8988T (cell line): ENCODE measurements around the gene PRR18.
"Not testable (repeated sequence)": the region's sequence is repeated elsewhere in the genome, so short reads cannot be mapped to it uniquely, and the experiment has no call there.

ENCODE experiments used
- DNase-seq: peaks from one replicate; pipeline ENCODE4 v3.0.0; 2011

PRR18 gene, protein sequence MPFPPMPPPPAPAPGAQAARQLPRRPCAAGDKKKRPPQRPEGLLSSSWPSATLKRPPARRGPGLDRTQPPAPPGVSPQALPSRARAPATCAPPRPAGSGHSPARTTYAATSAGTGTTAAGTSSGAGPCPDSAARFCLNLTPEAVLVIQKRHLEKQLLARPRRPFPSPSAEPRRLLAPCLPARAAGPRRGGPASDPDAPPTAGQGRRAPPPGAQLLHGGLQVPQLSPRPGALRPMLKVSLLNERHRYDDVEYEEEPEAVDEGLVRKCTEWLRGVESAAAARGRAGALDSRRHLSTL

DNA sequence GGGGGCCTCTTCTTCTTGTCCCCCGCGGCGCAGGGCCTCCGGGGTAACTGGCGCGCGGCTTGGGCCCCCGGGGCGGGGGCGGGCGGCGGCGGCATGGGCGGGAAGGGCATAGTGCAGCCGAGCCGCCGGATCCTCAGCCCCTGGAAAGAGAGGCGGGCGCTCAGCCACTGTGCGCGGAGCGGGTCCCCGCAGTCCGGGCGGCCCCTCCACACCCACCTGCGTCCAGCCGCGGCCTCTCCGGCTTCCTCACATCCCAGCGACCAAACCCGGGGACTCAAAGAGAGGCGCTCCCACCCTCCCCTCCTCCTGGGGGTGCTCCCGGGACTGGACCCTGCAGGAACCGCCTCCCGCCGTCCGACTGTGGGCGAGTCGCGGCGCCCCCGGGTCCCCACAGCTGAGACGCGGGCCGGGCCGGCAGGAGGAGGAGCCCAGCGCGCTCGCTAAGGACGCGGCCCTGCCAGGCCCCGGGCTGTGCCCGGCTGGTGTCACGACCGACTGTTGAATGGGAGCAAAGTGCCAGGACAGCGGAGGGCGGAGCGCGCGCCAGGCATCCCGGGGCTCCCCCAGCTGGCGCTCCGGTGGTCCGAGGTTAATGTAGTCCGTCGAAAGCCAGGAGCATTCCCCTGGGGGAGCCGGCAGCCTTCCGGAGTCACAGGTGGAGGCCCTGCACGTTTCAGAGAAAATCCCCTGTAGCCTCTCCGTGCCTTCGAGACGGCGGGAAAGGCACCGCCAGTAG, at the start of gene PRR18:
PRR18 (minus strand) TSS at position 360 of the 736 bp plus-strand sequence; CDS start at position 110, 250 bp downstream.
- no peak for DNase-seq

DNA sequence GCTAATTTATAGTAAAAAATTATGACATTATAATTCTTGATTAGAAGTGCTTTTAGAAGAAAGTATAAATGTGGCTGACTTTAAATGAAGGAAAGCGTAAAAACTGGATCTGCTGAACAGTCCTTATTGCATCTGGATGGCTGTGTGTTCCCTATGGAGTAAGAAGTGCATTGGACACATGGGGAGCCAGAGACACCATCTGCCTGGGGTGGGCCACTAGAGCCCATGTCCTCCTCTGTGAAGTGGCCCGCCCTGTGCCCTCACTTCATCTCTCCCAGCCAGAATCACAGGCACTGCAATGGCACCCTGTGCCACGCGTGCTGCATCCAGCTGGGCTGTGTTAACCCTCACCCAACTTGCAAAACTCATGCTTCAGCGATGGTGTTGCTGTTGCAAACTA, 47.4 kb upstream of the PRR18 start:
- no peak for DNase-seq

DNA sequence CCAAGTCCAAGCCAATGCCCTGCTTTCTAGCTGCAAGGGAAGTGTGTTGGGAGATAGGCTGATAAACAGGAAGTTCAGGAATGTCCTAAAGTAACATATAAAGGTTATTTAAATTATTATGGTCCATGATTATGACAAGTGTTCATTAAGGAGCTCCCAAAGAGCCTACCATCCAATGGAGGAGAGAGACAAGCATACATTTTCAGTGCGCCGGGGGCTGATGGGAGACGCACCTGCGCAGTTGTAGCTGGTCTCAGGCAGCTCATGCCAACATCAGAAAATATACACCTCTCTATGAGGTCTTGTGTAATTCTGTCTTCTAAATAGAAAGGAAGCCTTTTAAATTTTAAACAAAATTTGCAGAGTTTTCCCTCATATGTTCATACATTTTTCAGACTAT, 46.8 kb upstream of the PRR18 start:
- no peak for DNase-seq

DNA sequence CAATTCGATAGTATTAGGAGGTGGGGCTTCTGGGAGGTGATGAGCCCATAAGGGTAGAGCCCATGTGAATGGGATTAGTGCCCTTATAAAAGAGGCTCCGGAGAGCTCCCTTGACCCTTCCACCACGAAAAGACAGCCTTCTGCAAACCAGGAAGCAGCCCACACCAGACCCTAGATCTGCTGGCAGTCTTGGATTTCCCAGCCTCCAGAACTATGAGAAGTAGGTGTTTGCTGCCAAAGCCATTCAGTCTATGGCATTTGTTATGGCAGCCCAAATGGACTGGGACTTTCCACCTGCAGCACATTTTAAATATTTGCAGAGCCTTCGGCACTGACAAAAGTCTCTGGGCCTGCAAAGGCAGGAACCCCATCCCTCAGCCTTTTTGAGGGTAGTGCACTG, 46.0 kb upstream of the PRR18 start:
- DNase-seq, result no peak

GRCh38 chr6:166353507-166353906, 45.3 kb upstream of the PRR18 start:
- no peak for DNase-seq

GRCh38 chr6:166352923-166353322, 44.7 kb upstream of the PRR18 start:
- no peak for DNase-seq

DNA sequence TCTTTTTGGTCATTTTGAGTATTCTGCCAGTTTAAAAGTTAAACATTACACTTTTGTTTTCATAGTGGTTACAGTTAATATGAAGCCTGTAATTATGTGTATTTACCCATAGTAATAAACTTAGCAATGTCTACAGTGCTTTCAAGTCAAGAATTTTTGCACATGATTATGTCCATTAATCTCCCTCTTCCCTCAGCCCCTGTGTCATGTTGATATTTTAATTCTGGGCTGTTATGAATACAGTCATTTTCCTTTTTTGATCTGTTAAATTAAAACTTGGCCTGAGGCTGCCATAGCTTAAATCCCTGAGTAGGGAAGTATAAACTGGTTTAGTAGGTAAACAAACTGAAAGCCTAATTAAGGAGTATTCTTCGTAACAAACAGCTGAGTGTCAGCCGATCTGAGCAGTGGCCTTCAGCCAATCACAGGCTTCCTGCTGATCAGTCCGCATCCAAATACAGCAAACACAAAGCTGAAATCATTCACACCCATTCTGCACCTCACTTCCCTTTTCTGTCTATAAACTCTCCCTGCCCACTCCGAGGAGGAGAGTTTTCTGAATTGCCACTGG, 43.6 kb upstream of the PRR18 start:
- DNase-seq, result no peak

DNA sequence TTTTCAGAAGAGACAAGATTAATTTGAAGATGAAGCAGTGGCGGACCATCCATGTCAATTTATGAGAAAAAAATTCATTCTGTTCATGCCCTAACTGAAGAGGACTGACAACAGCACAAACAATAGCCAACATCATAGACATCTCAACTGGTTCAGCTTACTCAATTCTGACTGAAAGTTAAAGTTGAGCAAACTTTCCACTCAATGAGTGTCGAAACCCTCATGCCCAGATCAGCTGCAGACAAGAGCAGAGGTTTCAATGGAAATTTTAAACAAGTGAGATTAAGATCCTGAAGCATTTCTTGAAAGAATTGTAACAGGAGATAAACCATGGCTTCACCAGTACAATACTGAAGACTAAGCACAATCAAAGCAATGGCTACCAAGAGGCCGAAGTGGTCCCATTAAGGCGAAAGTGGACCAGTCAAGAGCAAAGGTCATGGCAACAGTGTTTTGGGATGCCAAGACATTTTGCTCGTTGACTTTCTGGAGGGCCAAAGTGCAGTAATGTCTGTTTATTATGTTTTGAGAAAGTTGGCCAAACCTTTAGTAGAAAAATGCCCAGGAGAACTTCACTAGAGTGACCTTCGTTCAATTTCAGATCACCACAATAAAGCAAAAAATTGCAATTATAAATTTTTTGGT, 40.2 kb upstream of the PRR18 start:
- DNase-seq, result no peak

DNA sequence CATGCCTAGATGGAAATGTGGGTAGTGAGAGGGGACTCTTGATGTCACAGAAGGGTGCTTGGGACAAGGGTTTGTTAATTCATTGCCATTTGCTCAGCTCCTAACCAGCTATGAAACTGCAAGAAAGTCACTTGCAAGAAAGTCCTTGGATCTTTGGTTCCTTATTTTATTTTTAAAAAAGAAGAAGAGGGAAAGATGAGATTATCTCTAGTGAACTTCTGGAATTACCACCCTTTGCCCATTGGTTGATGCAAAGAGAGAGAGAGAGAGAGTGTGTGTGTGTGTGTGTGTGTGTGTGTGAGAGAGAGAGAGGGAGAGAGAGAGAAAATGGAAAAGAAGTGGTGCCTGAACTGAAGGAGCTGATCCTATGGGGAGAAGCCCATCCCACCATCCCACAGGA, 38.8 kb upstream of the PRR18 start:
- DNase-seq, result no peak

DNA sequence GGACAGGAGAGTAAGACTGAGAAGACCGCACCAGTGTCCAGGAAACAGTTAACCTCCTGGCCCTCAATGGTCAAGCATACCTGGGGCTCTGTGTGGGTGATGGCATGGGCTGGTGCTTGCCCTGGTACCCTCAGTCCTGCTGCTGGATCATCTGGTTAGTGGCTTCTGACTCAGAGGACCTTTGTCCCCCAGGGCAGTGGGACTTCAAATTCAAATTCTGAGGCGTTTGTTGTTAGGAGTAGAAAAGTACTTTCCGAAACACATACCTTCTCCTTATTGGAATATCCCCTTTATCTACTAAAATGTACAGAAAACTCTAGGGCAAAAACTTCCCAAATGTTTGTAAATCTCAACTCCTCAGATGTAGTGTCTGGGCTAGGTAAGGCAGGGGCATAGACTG, 38.3 kb upstream of the PRR18 start:
- DNase-seq, result no peak

DNA sequence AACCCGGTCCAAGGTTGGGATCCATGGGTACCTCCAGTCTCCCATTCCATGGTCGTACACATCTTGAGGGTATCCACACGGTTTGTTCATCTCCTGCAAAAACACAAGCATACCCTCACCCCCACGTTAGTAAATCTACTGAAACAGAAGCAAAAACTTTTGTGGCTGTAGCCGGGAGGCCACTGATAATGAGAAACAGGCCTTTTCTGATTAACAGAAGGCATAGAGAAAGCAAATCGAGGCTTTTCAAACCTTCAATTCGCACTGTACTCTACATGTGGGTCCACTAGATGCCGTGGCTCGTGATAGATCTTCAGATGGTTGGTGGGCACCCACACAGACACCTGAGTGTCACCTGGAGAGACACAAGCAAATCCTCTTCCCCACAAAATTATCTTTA, 37.5 kb upstream of the PRR18 start:
- DNase-seq, result not testable (repeated sequence)

DNA sequence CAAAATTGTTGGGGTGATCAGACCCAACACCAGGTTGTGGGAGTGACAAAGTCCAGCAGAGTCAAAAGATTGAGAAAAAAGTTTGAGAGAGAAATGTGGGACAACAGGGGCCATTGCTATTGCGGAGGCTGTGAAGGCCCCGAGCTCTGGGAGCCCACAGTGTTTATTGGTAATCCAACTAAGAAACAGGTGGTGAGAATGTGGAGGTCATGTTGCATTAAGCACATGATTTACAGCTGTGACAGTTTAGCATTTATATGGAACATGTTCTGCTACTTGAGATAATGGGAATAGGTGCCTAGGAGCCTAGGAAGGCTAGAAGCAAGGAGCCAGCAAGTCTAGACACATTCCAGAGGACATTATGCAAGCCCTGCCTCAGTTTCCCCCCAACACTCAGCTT, 36.7 kb upstream of the PRR18 start:
- DNase-seq, result not testable (repeated sequence)

GRCh38 chr6:166344240-166344639, 36.0 kb upstream of the PRR18 start:
- no peak for DNase-seq

DNA sequence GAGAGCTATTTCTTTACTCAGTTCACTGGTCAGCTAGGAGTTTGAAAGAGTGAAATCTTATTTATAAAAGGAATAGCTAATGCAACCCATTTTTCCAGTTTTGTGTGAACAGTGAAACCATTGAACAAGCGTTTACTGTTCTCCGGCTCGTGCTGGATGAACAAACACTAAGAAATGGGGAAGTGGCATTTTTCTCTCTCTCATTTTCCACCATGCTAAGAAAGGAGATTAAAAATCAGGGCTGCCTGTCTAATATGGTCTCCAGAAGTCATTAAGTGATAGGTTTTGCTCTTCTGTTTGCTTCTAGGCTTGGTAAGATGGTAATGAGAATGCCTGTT, 34.9 kb upstream of the PRR18 start:
- DNase-seq, result no peak

- DNase-seq, result peak; percentile 87
Observed at GRCh38 chr6:166342349-166343149, 34.4 kb upstream of the PRR18 start, which contains the start of gene SFT2D1. TSS of gene SFT2D1 (minus strand) at chr6:166342545. CDS start at chr6:166342481, 64 bp downstream.

DNA sequence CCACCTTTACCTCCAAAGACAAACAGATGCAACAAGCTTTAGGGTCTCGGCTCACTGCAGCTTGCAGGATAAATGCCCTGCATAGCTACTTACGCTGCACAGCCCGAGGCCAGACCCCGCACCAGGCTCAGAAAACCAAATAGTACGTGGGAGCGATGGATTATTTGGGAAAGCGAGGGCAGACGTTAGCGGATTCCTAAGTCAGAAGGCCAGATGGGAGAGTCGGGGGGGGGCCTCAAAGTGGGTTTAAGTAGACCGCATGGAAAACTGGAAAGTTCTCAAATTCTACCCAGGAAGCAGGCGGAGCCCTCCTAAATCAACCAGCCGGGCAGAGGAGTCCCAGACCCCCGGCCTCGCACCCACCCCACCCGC, 33.8 kb upstream of the PRR18 start:
- no peak for DNase-seq

GRCh38 chr6:166341464-166341863, 33.3 kb upstream of the PRR18 start:
- no peak for DNase-seq

GRCh38 chr6:166338854-166339253, 30.7 kb upstream of the PRR18 start:
- no peak for DNase-seq

DNA sequence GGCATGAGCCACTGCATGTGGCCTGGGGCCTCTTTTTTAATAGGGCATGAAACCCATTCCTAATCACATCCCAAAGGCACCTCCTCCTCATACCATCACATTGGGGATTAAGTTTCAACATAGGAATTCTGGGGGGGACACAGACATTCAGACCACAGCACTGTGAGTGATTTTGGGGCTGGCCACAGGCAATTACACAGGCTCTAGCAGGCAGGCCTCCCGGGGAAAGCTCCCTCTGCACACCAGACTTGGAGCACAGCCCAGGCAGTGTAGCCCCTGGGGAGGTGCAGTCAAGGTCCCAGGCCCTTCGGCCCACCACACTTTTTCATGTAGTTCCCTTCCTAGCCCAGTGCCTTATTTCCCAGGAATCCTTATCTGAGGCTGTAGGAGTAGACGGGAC, 28.7 kb upstream of the PRR18 start:
- DNase-seq, result no peak

DNA sequence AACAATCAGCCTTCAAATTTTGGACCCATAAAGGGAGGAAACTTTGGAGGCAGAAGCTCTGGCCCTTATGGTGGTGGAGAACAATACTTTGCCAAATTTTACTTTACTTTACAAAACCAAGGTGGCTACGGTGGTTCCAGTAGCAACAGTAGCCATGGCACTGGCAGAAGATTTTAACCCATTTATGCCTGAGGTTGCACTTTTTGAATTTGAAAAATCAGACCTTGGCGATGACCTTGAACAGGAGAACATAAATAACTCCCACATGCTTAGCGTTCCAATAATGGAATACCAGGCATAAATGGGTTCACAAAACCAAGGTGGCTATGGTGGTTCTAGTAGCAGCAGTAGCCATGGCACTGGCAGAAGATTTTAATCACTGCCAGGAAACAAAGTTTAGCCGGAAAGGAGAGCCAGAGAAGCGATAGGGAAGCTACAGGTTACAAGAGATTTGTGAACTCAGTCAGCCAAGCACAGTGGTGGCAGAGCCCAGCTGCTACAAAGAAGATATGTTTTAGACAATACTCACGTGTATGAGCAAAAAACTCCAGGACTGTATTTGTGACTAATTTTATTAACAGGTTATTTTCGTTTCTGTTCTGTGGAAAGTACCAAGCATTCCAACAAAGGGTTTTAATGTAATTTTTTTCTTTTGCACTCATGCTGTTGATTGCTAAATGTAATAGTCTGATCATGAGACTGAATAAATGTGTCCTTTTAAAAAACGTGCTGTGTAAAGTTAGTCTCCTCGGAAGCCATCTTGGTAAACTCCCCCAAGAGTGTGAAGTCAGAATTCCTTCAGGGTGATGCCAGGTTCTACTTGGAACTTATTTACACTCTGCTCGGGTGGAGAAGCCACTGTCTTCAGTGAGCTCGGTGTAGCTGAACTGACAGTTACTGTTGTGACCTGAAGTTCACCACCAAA, 27.4 kb upstream of the PRR18 start:
- no peak for DNase-seq

- DNase-seq, result no peak
Observed at GRCh38 chr6:166334878-166335277, 26.7 kb upstream of the PRR18 start.
